HG03469 (cell line): ENCODE data around the gene ZNF483.
"Not testable (repeated sequence)": the region's sequence is repeated elsewhere in the genome, so short reads cannot be mapped to it uniquely, and the experiment has no call there.

ENCODE experiments used
- ATAC-seq: cut with Tn5 transposase; IDR thresholded peaks from one replicate; pipeline ENCODE4 v1.9.1; 2021; ENCODE audit warnings: mild to moderate bottlenecking, moderate library complexity, moderate number of reproducible peaks; ENCODE audit not compliant: unreplicated experiment

ZNF483 gene

GRCh38 chr9:111542497-111543254 lies 17.7 kb downstream of the ZNF483 start:
- no peak for ATAC-seq

GRCh38 chr9:111548623-111549022 lies 23.6 kb downstream of the ZNF483 start:
- no peak for ATAC-seq

- not testable (repeated sequence) for ATAC-seq
Measured at GRCh38 chr9:111555425-111555824, 30.4 kb downstream of the ZNF483 start.

DNA sequence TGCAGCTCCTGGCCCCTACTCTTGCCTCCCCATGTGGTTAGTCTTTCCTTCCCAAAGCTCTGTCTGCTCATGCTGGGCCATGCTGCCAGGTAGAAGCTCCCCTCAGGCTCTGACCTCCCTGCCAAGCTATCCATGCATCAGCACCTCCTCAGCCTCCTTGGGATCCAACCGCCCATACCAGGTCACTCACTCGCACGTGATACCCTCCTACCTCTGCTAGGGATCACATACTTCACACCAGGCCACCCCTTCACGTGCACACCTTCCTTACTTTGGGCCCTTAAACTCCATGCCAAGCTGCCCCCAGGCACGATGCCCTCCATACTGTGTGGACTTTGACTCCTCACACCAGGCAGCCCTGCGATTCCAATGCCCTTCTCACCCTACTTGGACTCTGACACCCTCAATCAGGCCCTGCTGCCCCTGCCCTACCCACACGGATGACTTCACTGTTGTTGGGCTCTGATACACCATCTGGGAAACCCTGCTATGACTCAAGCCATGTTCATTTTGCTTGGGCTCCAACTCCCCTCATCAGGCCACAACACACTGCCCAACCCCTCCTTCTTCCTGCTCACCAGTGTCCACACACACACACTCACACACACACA lies 34.1 kb downstream of the ZNF483 start:
- no peak for ATAC-seq

- no peak for ATAC-seq
Measured at GRCh38 chr9:111561165-111561719, 36.3 kb downstream of the ZNF483 start.

DNA sequence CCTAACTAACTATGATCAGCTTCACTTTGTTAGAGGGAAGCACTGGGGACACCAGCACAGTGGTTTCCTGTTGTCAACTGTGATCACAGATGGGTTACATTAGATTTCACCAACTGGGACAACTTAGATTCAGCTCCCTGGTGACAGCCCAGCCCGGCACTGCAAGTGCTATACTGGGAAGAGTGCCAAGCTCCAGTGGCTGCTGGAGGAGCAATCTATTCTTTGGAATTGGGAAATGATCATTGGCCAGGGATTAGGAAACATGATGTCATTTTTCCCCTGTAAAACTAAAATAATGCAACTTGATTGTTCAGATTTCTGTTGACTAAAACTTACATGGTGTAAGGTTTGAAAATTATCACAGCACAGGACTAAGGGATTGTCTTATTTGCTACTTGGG lies 41.3 kb downstream of the ZNF483 start:
- ATAC-seq = no peak

DNA sequence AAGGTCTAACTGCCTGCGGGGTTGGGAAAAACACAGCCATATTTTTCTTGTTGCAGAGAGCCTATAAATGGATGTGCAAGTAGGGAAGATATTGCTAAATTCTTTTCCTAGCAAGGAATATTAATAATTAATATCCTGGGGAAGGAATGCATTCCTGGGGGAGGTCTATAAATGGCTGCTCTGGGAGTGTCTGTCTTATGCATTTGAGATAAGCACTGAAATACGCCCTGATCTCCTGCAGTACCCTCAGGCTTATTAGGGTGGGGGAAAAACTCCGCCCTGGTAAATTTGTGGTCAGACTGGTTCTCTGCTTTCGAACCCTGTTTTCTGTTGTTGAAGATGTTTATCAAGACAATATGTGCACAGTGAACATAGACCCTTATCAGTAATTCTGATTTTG lies 43.1 kb downstream of the ZNF483 start:
- not testable (repeated sequence) for ATAC-seq

- no peak for ATAC-seq
Measured at GRCh38 chr9:111572950-111573604, 48.1 kb downstream of the ZNF483 start.

GRCh38 chr9:111582888-111583287 lies 57.9 kb downstream of the ZNF483 start:
- ATAC-seq = no peak

DNA sequence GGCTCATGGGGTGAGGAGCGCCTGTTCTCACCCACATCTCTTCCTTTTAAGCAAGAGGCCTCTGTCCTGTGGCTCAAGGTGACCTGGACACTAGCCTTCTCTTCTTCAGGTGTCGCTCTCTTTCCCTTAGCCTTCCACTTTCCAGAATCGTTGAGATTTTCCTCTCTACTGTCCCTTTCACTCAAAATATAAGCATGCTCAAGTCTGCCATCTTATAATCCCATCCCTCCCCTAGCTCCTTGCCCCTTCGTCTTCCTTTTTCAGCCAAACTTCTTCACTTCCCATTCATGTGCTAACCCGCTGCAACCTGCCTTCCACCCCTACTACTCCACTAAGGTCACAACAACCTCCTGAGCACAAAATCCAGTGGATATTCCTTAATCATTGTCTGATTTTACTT lies 61.4 kb downstream of the ZNF483 start:
- no peak for ATAC-seq

DNA sequence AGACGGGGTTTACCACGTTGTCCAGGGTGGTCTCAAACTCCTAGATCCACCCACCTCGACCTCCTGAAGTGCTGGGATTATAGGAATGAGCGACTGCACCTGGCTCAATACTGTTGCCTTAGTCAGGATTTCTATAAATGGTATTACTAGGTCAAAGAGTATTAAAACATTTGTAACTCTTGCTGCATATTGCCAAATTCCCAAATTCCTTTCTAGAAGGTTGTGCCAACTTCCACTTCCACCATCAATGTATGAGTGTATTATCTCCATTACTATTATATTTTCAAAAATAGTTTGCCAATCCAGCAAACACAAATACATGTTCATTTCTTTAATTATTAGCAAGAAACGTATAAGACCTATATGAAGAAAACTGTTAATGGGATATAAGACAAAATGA lies 63.9 kb downstream of the ZNF483 start:
- no peak for ATAC-seq

DNA sequence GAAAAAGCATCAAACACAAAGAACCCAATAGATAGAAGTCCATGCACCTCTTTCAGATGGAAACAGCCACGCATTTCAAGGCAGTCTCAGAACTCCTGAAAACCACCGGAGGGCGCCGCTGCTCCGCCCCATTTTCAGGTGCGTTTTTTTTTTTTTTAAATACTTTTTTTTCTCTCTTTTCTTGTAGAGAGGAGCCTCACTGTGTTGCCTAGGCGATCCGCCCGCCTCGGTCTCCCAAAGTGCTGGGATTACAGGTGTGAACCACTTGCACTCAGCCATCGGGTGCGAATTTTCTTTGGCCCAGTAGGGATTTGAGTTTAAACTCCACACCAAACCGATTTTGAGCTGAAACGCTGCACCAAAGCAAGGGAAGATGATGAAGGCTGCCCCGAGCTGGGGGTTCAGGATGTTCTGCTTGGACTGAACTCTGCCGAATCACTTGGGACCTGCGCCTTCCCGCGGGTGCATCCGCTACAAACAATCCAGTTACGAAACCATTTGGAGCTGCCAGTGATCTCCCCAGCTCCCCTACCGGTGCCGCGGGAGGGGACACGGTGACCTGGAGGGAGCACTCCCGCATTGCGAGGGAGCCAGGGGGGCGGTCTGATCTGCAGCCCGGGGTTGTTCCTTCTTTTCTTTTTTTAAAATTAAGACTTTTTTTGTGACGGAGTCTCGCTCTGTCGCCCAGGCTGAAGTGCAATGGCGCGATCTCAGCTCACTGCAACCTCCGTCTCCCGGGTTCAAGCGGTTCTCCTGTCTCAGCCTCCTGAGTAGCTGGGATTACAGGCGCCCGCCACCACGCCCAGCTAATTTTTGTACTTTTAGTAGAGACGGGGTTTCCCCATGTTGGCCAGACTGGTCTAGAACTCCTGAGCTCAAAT lies 73.1 kb downstream of the ZNF483 start:
- ATAC-seq = peak; percentile 45

- ATAC-seq = no peak
Measured at GRCh38 chr9:111598733-111599091, 73.7 kb downstream of the ZNF483 start.

DNA sequence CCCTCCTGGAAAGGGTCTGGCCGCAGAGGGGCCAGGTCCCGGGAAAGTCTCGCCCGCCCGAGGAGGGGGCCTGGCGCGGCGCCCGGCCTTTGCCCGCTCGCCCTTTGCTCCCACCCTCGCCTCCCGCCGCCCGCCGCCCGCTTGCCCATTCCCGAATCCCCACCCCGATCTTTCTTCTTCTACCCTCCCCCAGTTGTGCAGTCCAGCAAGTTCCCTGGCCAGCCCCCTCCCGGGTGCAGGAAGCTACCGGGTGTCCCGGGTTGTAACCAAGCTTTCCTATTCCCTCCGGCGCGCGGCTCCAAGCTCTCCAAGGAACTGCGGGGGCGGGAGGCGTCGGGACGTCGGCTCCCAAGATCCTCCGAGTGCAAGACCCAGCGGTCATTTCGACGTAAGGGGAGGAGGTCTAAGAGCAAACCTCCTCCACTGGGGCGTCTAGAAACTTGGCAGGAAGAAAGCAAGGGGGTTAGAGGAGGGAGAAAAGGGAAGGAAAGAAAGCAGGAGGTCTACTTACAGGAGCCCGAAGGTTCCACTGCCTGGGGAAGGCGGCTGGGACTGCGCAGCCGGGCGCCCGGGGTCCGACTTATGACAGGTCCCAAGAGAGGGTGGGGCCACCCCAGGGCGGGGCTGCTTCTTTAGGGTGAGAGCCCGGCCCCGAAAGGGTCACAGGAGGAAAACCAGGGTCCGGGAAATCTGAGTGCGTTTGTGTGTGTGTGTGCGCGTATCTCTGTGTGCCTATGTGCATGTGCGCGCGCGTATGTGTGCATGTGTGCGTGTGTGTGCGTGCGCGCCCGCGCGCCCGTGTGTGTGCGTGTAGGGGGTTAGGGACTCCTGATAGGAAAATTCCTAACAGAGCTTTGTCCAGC lies 74.3 kb downstream of the ZNF483 start, which contains the start of gene PTGR1:
Gene PTGR1 (minus strand): TSS at position 556 of the 863 bp plus-strand sequence. CDS start 2,225 bp downstream, outside the sequence.
- no peak for ATAC-seq

GRCh38 chr9:111599955-111600343 lies 75.0 kb downstream of the ZNF483 start:
- ATAC-seq = no peak

- no peak for ATAC-seq
Measured at GRCh38 chr9:111601237-111602018, 76.4 kb downstream of the ZNF483 start.

- ATAC-seq = no peak
Measured at GRCh38 chr9:111603041-111603440, 78.1 kb downstream of the ZNF483 start.

GRCh38 chr9:111604054-111604615 lies 79.2 kb downstream of the ZNF483 start:
- no peak for ATAC-seq
